ENCODE results near the gene FBXO10. TPM values are rescaled to one million over a fixed set of nuclear protein-coding genes. Genes with fewer than 3 reads are reported as not detected.

Gene FBXO10
- total and polyA plus RNA-seq, 11 donors: 2.4 to 9.8 (median 6.7) TPM

DNA sequence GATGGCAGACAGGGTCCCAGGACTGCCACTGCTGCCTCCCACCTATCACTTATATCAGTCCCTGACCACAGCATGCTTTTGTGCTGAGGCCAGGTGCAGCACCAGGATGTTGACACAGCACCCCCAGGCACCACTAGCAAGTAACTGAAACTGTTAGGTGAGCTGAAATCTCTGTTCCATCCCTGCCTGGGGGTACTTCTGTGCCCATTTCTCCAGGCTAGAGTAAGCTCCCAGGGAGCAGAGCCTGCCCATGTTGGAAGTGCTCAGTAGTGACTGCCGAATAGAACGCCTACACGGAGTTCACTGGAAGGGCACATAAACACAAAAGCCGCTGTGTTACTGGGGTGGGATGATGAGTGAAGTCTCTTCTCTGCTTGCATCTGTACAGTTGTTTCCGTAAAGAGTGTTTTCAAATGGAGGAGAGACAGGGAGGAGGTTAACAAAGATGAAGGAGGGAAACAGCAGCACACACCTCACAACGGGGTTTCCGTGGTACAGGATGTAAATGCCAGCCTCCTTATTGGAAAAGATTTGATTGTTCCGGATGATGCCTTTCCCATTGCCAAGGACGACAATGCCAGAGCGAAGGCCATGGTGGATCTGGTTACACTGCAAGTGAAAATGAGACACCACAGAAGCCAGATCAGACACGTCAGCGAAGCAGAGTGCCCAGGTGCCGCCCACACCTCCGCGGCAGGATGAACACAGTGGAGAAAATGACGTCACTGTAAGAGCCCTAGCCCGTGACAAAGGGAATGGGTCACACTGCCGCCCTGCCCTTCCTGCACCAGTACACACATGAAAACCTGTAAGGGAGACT lies 47.3 kb downstream of the FBXO10 start:
- Histone ChIP-seq H3K4me3 (no peak overlapping the region), H3K36me3 (peaks cover 0 to 72% (median 48%) of the 10 kb centered on the region in 9 donors), H3K4me1 (no peaks in the 10 kb centered on the region), H3K9me3 (no peaks in the 10 kb centered on the region), H3K27me3 (no peaks in the 10 kb centered on the region), H3K27ac (no peak overlapping the region)
- WGBS, 4 donors: 85 to 90% (median 89%) methylated on average over 18 of the region's 18 CpGs
- DNase-seq (no peak), ATAC-seq (peak in 1 of 4 donors; percentile 13)
- intact Hi-C loops (cut with DNase I): no loop called here
- TF ChIP-seq POLR2A (IDR thresholded peaks at IDR 0.05): no peak
- TF ChIP-seq, protein P1, sequence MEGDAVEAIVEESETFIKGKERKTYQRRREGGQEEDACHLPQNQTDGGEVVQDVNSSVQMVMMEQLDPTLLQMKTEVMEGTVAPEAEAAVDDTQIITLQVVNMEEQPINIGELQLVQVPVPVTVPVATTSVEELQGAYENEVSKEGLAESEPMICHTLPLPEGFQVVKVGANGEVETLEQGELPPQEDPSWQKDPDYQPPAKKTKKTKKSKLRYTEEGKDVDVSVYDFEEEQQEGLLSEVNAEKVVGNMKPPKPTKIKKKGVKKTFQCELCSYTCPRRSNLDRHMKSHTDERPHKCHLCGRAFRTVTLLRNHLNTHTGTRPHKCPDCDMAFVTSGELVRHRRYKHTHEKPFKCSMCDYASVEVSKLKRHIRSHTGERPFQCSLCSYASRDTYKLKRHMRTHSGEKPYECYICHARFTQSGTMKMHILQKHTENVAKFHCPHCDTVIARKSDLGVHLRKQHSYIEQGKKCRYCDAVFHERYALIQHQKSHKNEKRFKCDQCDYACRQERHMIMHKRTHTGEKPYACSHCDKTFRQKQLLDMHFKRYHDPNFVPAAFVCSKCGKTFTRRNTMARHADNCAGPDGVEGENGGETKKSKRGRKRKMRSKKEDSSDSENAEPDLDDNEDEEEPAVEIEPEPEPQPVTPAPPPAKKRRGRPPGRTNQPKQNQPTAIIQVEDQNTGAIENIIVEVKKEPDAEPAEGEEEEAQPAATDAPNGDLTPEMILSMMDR (IDR thresholded peaks at IDR 0.05): no peak

DNA sequence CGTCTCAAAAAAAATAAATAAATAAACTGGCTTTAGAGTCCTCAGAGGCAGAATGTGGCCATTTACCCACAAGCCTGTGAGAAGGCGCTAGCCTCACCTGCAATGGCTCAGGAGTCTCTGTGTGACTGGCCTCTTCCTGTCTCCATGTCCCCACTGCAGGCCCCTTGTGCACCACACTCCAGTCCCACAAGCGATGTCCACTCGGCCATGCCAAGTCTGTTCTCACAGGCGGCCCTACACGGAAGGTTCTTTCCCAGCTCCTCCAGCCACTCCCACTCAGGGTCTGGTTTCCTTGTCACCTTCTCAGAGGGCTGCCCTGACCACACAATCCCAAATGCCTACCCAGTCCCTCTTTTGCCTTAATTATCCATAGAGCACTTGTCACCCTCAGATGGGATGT lies 52.3 kb downstream of the FBXO10 start:
- intact Hi-C loops (cut with DNase I): no loop called here
- 91 to 95% (median 93%) methylated on average over 6 of the region's 6 CpGs for WGBS, 4 donors
- ATAC-seq (no peak), DNase-seq (no peak)
- H3K4me3 ChIP-seq: no peak overlapping the region
- H3K27me3 ChIP-seq: no peaks in the 10 kb centered on the region
- peaks cover 0 to 86% (median 59%) of the 10 kb centered on the region in 9 donors for H3K36me3 ChIP-seq
- H3K27ac ChIP-seq: no peak overlapping the region
- TF ChIP-seq, protein P1 (IDR thresholded peaks at IDR 0.05): no peak
- no peak for TF ChIP-seq POLR2A (IDR thresholded peaks at IDR 0.05)
- H3K9me3 ChIP-seq: no peaks in the 10 kb centered on the region
- H3K4me1 ChIP-seq: no peaks in the 10 kb centered on the region

DNA sequence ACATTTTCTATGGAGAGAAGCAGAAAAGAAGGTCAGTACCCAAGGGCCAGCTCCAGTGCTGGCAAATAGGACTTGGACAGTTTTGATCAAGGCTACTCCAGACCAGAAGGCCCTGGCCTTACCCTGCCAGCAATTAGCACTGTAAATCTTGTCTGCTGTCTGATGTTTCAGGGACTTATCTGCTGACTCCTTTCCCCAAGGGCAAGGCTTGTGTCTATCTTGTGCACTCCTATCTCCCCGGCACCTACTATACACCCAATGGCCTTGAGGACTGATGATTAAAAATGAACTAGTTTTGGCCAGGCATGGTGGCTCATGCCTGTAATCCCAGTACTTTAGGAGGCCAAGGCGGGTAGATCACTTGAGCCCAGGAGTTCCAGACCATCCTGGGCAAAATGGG lies 53.2 kb downstream of the FBXO10 start:
- Histone ChIP-seq H3K4me1 (no peaks in the 10 kb centered on the region), H3K36me3 (peaks cover 0 to 77% (median 60%) of the 10 kb centered on the region in 9 donors), H3K27me3 (no peaks in the 10 kb centered on the region), H3K4me3 (no peak overlapping the region), H3K27ac (no peak overlapping the region), H3K9me3 (no peaks in the 10 kb centered on the region)
- 89 to 98% (median 95%) methylated on average over 2 of the region's 2 CpGs for whole genome bisulfite sequencing, 4 donors
- DNase-seq: no peak
- TF ChIP-seq, protein P1 (IDR thresholded peaks at IDR 0.05): no peak
- no peak for TF ChIP-seq POLR2A (IDR thresholded peaks at IDR 0.05)
- ATAC-seq: no peak
- intact Hi-C loops (cut with DNase I): no loop called here

DNA sequence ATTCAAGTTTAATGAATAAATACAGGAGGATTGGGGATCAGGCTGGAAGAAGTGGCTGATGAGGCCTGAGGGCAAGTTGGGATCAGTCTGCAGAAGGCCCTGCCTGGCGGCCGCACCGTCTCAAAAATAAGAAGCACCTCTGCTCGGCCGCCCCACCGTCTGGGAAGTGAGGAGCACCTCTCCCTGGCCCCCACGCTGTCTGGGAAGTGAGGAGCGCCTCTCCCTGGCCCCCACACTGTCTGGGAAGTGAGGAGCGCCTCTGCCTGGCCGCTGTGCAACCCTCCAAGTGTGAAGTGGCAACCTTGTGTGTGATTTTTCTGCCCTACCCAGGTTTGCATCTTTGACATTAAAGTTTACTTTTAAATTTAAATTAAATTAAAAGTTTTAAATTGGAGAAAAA lies 55.1 kb downstream of the FBXO10 start:
- Histone ChIP-seq H3K36me3 (peaks cover 0 to 70% (median 60%) of the 10 kb centered on the region in 9 donors), H3K4me1 (no peaks in the 10 kb centered on the region), H3K27me3 (no peaks in the 10 kb centered on the region), H3K4me3 (no peak overlapping the region), H3K27ac (no peak overlapping the region), H3K9me3 (no peaks in the 10 kb centered on the region)
- no peak for TF ChIP-seq POLR2A (IDR thresholded peaks at IDR 0.05)
- TF ChIP-seq, protein P1 (IDR thresholded peaks at IDR 0.05): no peak
- ATAC-seq: no peak
- no peak for DNase-seq
- WGBS, 4 donors: 94 to 96% (median 95%) methylated on average over 10 of the region's 10 CpGs
- intact Hi-C loops (cut with DNase I): no loop called here

Data from heart left ventricle (tissue), 16 donors.